ENCODE measurements around the gene EXPH5. TPM values are rescaled to one million over a fixed set of nuclear protein-coding genes. Genes with fewer than 3 reads are reported as not detected.
A peak's percentile ranks its signal among the peaks of the same experiment; 100 is the strongest.

EXPH5 gene
- total RNA-seq, 1 donor = 0.72 TPM

GRCh38 chr11:108568195-108568858 lies 25.2 kb downstream of the EXPH5 start:
- no peak for DNase-seq (ENCODE audit: low read depth)
- no peak overlapping the region for H3K4me3 ChIP-seq (ENCODE audit: low read depth, low read length)
- TF ChIP-seq CTCF (IDR thresholded peaks at IDR 0.05; ENCODE audit: insufficient read depth, low read length) = no peak

- no peak for TF ChIP-seq CTCF (IDR thresholded peaks at IDR 0.05; ENCODE audit: insufficient read depth, low read length)
- no peak overlapping the region for H3K4me3 ChIP-seq (ENCODE audit: low read depth, low read length)
- DNase-seq (ENCODE audit: low read depth) = no peak
These were observed 27.9 kb downstream of the EXPH5 start for GRCh38 chr11:108565653-108566052.

- no peak for TF ChIP-seq CTCF (IDR thresholded peaks at IDR 0.05; ENCODE audit: insufficient read depth, low read length)
- no peak for DNase-seq (ENCODE audit: low read depth)
- no peak overlapping the region for H3K4me3 ChIP-seq (ENCODE audit: low read depth, low read length)
These were observed 30.6 kb downstream of the EXPH5 start for GRCh38 chr11:108562746-108563581.

GRCh38 chr11:108561535-108561991 lies 32.0 kb downstream of the EXPH5 start:
- H3K4me3 ChIP-seq (ENCODE audit: low read depth, low read length) = no peak overlapping the region
- TF ChIP-seq CTCF (IDR thresholded peaks at IDR 0.05; ENCODE audit: insufficient read depth, low read length) = no peak
- DNase-seq (ENCODE audit: low read depth) = peak; percentile 59

GRCh38 chr11:108559904-108560303 lies 33.7 kb downstream of the EXPH5 start:
- peak; percentile 76 for DNase-seq (ENCODE audit: low read depth)
- no peak for TF ChIP-seq CTCF (IDR thresholded peaks at IDR 0.05; ENCODE audit: insufficient read depth, low read length)
- H3K4me3 ChIP-seq (ENCODE audit: low read depth, low read length) = no peak overlapping the region

GRCh38 chr11:108559340-108559739 lies 34.2 kb downstream of the EXPH5 start:
- DNase-seq (ENCODE audit: low read depth) = peak; percentile 27
- no peak for TF ChIP-seq CTCF (IDR thresholded peaks at IDR 0.05; ENCODE audit: insufficient read depth, low read length)
- no peak overlapping the region for H3K4me3 ChIP-seq (ENCODE audit: low read depth, low read length)
